ENCODE results near the gene CTDSPL.

DNA sequence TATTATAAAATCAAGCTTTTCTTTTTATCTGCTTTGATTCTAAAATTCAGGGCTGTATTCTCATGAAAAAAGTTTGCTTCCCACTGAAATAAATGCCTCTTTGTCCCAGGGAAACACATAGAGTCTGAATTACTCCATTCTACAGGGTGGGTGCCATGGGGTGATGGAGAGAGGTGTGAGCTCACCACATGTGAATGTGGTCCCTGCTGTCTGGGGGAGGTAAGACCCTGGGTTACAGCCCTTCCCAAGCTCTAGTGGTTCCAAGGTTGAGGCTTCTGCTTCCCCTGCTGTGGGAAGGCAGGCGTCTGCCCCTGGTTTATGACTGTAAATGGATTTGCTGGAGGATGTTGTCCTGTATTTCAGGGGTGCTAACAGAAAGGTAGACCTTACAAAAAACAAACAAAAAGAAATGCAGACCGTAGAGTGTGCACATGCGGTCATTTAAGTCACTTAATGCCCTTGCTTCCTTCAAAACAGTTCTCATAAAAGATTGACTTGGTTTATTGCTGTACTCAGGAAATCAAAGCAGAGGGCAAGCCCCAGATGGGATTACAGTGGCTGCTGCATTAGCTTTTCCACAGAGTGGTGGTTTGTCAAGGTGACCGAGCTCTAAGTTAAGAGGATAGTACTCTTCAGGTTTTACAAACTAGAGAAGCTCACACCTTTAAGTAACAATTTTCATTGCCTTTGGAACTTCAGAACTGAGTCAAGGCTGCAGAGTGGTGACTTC, 49.2 kb downstream of the CTDSPL start:
- TF ChIP-seq, protein P1, sequence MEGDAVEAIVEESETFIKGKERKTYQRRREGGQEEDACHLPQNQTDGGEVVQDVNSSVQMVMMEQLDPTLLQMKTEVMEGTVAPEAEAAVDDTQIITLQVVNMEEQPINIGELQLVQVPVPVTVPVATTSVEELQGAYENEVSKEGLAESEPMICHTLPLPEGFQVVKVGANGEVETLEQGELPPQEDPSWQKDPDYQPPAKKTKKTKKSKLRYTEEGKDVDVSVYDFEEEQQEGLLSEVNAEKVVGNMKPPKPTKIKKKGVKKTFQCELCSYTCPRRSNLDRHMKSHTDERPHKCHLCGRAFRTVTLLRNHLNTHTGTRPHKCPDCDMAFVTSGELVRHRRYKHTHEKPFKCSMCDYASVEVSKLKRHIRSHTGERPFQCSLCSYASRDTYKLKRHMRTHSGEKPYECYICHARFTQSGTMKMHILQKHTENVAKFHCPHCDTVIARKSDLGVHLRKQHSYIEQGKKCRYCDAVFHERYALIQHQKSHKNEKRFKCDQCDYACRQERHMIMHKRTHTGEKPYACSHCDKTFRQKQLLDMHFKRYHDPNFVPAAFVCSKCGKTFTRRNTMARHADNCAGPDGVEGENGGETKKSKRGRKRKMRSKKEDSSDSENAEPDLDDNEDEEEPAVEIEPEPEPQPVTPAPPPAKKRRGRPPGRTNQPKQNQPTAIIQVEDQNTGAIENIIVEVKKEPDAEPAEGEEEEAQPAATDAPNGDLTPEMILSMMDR (IDR thresholded peaks at IDR 0.05; ENCODE audit: low read depth, low read length, missing input control) = no peak
- TF ChIP-seq TAF1 (conservative IDR thresholded peaks at IDR 0.05) = no peak
- TF ChIP-seq, protein P2, sequence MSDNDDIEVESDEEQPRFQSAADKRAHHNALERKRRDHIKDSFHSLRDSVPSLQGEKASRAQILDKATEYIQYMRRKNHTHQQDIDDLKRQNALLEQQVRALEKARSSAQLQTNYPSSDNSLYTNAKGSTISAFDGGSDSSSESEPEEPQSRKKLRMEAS (IDR thresholded peaks at IDR 0.05) = no peak
- TF ChIP-seq JUND (IDR thresholded peaks at IDR 0.05) = no peak
- TF ChIP-seq GABPA (IDR thresholded peaks at IDR 0.05 in 1 of 2, conservative IDR thresholded peaks at IDR 0.05 in 1 of 2) = no peak
- TF ChIP-seq SP1 (IDR thresholded peaks at IDR 0.05) = no peak
- no peak for TF ChIP-seq RAD21 (IDR thresholded peaks at IDR 0.05)
- TF ChIP-seq, protein P3, sequence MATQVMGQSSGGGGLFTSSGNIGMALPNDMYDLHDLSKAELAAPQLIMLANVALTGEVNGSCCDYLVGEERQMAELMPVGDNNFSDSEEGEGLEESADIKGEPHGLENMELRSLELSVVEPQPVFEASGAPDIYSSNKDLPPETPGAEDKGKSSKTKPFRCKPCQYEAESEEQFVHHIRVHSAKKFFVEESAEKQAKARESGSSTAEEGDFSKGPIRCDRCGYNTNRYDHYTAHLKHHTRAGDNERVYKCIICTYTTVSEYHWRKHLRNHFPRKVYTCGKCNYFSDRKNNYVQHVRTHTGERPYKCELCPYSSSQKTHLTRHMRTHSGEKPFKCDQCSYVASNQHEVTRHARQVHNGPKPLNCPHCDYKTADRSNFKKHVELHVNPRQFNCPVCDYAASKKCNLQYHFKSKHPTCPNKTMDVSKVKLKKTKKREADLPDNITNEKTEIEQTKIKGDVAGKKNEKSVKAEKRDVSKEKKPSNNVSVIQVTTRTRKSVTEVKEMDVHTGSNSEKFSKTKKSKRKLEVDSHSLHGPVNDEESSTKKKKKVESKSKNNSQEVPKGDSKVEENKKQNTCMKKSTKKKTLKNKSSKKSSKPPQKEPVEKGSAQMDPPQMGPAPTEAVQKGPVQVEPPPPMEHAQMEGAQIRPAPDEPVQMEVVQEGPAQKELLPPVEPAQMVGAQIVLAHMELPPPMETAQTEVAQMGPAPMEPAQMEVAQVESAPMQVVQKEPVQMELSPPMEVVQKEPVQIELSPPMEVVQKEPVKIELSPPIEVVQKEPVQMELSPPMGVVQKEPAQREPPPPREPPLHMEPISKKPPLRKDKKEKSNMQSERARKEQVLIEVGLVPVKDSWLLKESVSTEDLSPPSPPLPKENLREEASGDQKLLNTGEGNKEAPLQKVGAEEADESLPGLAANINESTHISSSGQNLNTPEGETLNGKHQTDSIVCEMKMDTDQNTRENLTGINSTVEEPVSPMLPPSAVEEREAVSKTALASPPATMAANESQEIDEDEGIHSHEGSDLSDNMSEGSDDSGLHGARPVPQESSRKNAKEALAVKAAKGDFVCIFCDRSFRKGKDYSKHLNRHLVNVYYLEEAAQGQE (IDR thresholded peaks at IDR 0.05) = no peak
